Parathyroid adenoma (tissue), 2 donors: ENCODE results near the gene NOL12.

ENCODE experiments used
- H2AFZ ChIP-seq: fragments of 300-600 bp; sonication (generic); one replicate; pipeline ENCODE4 v1.7.0; 2017; ENCODE audit warnings: antibody characterized with exemption, mild to moderate bottlenecking
- H3K27ac ChIP-seq: fragments of 300-600 bp; sonication (generic); one replicate; pipeline ENCODE4 v1.7.0; 2017
- H3K27me3 ChIP-seq: fragments of 300-600 bp; sonication (generic); one replicate; pipeline ENCODE4 v1.7.0; 2017; ENCODE audit warnings: low read length; ENCODE audit not compliant: control insufficient read depth, insufficient read depth
- H3K36me3 ChIP-seq: fragments of 300-600 bp; sonication (generic); one replicate; pipeline ENCODE4 v1.7.0; 2017; ENCODE audit warnings: low read length; ENCODE audit not compliant: control insufficient read depth, insufficient read depth
- H3K4me1 ChIP-seq: fragments of 300-600 bp; sonication (generic); one replicate; pipeline ENCODE4 v1.7.0; 2017; ENCODE audit warnings: control low read depth
- H3K4me2 ChIP-seq: fragments of 300-600 bp; sonication (generic); one replicate; pipeline ENCODE4 v1.7.0; 2017; ENCODE audit warnings: low read length
- H3K4me3 ChIP-seq: fragments of 300-600 bp; sonication (generic); one replicate; pipeline ENCODE4 v1.7.0; 2017; ENCODE audit warnings: low read depth, low read length
- H3K79me2 ChIP-seq: fragments of 300-600 bp; sonication (generic); one replicate; pipeline ENCODE4 v1.7.0; 2017; ENCODE audit warnings: control low read depth
- H3K9ac ChIP-seq: fragments of 300-600 bp; sonication (generic); one replicate; pipeline ENCODE4 v1.7.0; 2017; ENCODE audit warnings: mild to moderate bottlenecking
- H3K9me3 ChIP-seq: fragments of 300-600 bp; sonication (generic); one replicate; pipeline ENCODE4 v1.7.0; 2017; ENCODE audit warnings: low read length; ENCODE audit not compliant: control insufficient read depth
- CTCF ChIP-seq: fragments of 300-600 bp; sonication (generic); IDR thresholded peaks from one replicate; pipeline ENCODE4 v1.7.0; 2017; ENCODE audit warnings: antibody characterized with exemption, mild to moderate bottlenecking
- donor health status: primary hyperparathyroidism.

The NOL12 gene

GRCh38 chr22:37725551-37726240, 39.6 kb downstream of the NOL12 start:
- Histone ChIP-seq H3K4me2 (no peak overlapping the region), H3K36me3 (no peaks in the 10 kb centered on the region), H2AFZ (no peak overlapping the region), H3K79me2 (no peaks in the 10 kb centered on the region), H3K4me1 (no peaks in the 10 kb centered on the region), H3K4me3 (no peak overlapping the region), H3K9me3 (no peaks in the 10 kb centered on the region), H3K9ac (no peak overlapping the region), H3K27me3 (no peaks in the 10 kb centered on the region), H3K27ac (no peak overlapping the region)
- TF ChIP-seq CTCF = no peak

GRCh38 chr22:37726241-37726887, 40.2 kb downstream of the NOL12 start:
- no peak overlapping the region for H2AFZ ChIP-seq
- H3K4me1 ChIP-seq = no peaks in the 10 kb centered on the region
- H3K9ac ChIP-seq = no peak overlapping the region
- no peak overlapping the region for H3K4me3 ChIP-seq
- no peaks in the 10 kb centered on the region for H3K79me2 ChIP-seq
- TF ChIP-seq CTCF = no peak
- H3K27ac ChIP-seq = no peak overlapping the region
- no peaks in the 10 kb centered on the region for H3K27me3 ChIP-seq
- no peaks in the 10 kb centered on the region for H3K9me3 ChIP-seq
- H3K36me3 ChIP-seq = no peaks in the 10 kb centered on the region
- H3K4me2 ChIP-seq = no peak overlapping the region

- peak overlapping the region; percentile 45 for H3K4me2 ChIP-seq
- H3K4me3 ChIP-seq = no peak overlapping the region
- no peak overlapping the region for H2AFZ ChIP-seq
- no peaks in the 10 kb centered on the region for H3K79me2 ChIP-seq
- no peak overlapping the region for H3K9ac ChIP-seq
- H3K27ac ChIP-seq = no peak overlapping the region
- no peaks in the 10 kb centered on the region for H3K36me3 ChIP-seq
- H3K9me3 ChIP-seq = no peaks in the 10 kb centered on the region
- no peaks in the 10 kb centered on the region for H3K27me3 ChIP-seq
- H3K4me1 ChIP-seq = no peaks in the 10 kb centered on the region
- TF ChIP-seq CTCF = no peak
These were observed 42.5 kb downstream of the NOL12 start for GRCh38 chr22:37728620-37729019.

GRCh38 chr22:37731804-37732471, 45.8 kb downstream of the NOL12 start:
- Histone ChIP-seq H3K9ac (no peak overlapping the region), H2AFZ (no peak overlapping the region), H3K36me3 (no peaks in the 10 kb centered on the region), H3K79me2 (no peaks in the 10 kb centered on the region), H3K4me1 (peaks cover 5% of the 10 kb centered on the region), H3K4me2 (no peak overlapping the region), H3K27me3 (no peaks in the 10 kb centered on the region), H3K4me3 (no peak overlapping the region), H3K9me3 (no peaks in the 10 kb centered on the region), H3K27ac (no peak overlapping the region)
- no peak for TF ChIP-seq CTCF
